Measurements from ENCODE around the gene YAP1.
A peak's percentile ranks its signal among the peaks of the same experiment; 100 is the strongest.

The YAP1 gene

DNA sequence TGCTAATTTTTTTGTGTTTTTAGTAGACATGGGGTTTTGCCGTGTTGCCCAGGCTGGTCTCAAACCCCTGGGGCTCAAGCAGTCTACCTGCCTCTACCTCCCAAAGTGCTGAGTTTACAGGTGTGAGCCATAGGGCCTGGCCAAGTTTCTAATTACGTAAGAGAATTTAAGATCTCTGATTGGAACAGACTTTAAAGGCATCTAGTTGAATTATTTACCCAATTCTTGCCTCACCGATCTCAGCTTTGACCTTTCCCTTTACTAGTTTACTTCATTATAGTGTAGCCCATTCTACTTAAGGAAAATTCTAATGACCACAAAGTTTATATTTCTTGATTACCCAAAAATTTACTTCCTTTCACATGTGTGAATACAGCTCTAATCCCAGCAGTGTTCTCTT, 81.6 kb downstream of the YAP1 start:
- TF ChIP-seq CTCF (IDR thresholded peaks at IDR 0.05; ENCODE audit: low read depth, low read length) = no peak
- no peak for DNase-seq (ENCODE audit: low read depth in 2 of 2)
- no peak overlapping the region for H3K4me3 ChIP-seq (replicated peaks in 1 of 2; ENCODE audit: low read depth in 2 of 2, low read length in 2 of 2)

- DNase-seq (ENCODE audit: low read depth in 2 of 2) = no peak
- TF ChIP-seq CTCF (IDR thresholded peaks at IDR 0.05; ENCODE audit: low read depth, low read length) = no peak
- no peak overlapping the region for H3K4me3 ChIP-seq (replicated peaks in 1 of 2; ENCODE audit: low read depth in 2 of 2, low read length in 2 of 2)
Observed at GRCh38 chr11:102192349-102193066, 82.3 kb downstream of the YAP1 start.

DNA sequence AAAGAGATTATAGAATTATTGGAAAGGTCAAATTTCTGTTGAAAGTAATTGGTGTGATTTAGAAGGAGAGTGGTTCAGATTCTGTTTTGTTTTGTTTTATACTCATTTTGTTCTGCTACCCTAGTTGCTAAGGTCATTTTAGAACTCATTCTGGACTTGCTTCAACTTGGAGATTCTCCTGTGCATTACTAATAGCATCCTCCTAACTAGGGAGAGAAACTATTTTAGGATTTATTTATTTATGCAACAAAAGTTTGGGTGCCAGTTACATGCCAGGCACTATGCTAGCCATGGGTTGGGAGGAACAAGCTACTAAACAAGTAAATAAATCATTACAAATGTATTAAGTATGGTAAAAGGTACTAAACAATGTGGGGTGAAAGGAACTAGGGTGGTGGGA, 84.0 kb downstream of the YAP1 start:
- no peak for DNase-seq (ENCODE audit: low read depth in 2 of 2)
- no peak overlapping the region for H3K4me3 ChIP-seq (replicated peaks in 1 of 2; ENCODE audit: low read depth in 2 of 2, low read length in 2 of 2)
- no peak for TF ChIP-seq CTCF (IDR thresholded peaks at IDR 0.05; ENCODE audit: low read depth, low read length)

DNA sequence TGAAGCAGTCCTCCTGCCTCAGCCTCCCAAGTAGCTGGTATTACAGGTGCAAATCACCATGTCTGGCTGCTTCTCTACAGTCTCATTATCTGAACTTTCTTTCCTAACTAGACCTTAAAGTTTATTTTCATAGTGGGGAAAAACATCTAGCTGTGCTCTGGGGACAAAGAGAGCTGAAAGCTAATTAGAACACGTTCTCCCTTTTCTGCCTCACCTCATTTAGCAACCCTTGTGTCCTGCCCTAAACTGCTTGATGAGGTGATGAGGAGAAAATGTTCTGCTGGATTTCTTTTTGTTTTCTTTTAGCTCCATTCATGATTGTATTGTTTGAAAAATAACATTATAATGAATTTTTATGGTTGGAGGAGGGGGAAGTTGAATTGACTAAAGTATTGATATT, 84.7 kb downstream of the YAP1 start:
- no peak overlapping the region for H3K4me3 ChIP-seq (replicated peaks in 1 of 2; ENCODE audit: low read depth in 2 of 2, low read length in 2 of 2)
- DNase-seq (ENCODE audit: low read depth in 2 of 2) = no peak
- no peak for TF ChIP-seq CTCF (IDR thresholded peaks at IDR 0.05; ENCODE audit: low read depth, low read length)

DNA sequence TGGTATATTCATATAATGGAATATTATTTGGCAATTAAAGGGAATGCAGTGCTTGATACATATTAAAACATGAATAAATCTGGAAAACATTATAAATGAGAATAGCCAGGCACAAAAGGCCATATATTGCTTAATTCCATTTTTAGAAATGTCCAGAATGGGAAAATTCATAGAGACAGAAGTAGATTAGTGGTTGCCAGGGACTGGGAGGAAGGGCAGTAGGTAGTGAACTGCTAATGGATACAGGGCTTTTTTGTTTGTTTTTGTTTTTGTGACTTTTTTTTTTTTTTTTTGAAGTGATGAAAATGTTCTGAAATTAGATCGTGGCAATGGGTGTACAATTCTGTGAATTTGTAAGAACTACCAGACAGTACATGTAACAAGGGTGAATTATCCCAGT, 86.1 kb downstream of the YAP1 start:
- DNase-seq (ENCODE audit: low read depth in 2 of 2) = no peak
- H3K4me3 ChIP-seq (replicated peaks in 1 of 2; ENCODE audit: low read depth in 2 of 2, low read length in 2 of 2) = no peak overlapping the region
- TF ChIP-seq CTCF (IDR thresholded peaks at IDR 0.05; ENCODE audit: low read depth, low read length) = no peak

- peak in 1 of 2 donors; percentile 37 for DNase-seq (ENCODE audit: low read depth in 2 of 2)
- TF ChIP-seq CTCF (IDR thresholded peaks at IDR 0.05; ENCODE audit: low read depth, low read length) = no peak
- H3K4me3 ChIP-seq (replicated peaks in 1 of 2; ENCODE audit: low read depth in 2 of 2, low read length in 2 of 2) = no peak overlapping the region
Observed at GRCh38 chr11:102196816-102197215, 86.6 kb downstream of the YAP1 start.

GRCh38 chr11:102197670-102198139, 87.5 kb downstream of the YAP1 start:
- no peak overlapping the region for H3K4me3 ChIP-seq (replicated peaks in 1 of 2; ENCODE audit: low read depth in 2 of 2, low read length in 2 of 2)
- no peak for DNase-seq (ENCODE audit: low read depth in 2 of 2)
- TF ChIP-seq CTCF (IDR thresholded peaks at IDR 0.05; ENCODE audit: low read depth, low read length) = no peak
